K562 (cell line): Measurements from ENCODE around the gene TBX1.

Source experiments
- FOXJ3 ChIP-seq: sonication (generic); formaldehyde crosslinking; IDR thresholded peaks from 2 replicates; pipeline ENCODE4 v1.4.0; 2020; ENCODE audit warnings: mild to moderate bottlenecking, missing genetic modification reagents
- MYC ChIP-seq, 2 experiments: fragments of 250-450 bp in 1 of 2; sonication (Bioruptor Pico) in 1 of 2; IDR thresholded peaks; 2 replicates each; pipeline versions ENCODE4 v1.5.1 to v1.6.1; 2012 to 2021; ENCODE audit warnings: low read depth in 2 of 2, borderline replicate concordance in 1 of 2, improper control_type of control experiment in 1 of 2, low read length in 1 of 2, mild to moderate bottlenecking in 1 of 2, moderate library complexity in 1 of 2
- PKNOX1 ChIP-seq: fragments of 450-650 bp; IDR thresholded peaks from 2 replicates; pipeline ENCODE4 v1.6.1; 2016
- SIN3A ChIP-seq, 2 experiments: fragments of 150-350 bp in 1 of 2; IDR thresholded peaks; 2 replicates each; pipeline ENCODE4 v1.6.1; 2011 to 2016; ENCODE audit warnings: borderline replicate concordance in 2 of 2, low read depth in 2 of 2, low read length in 2 of 2, mild to moderate bottlenecking in 2 of 2, moderate library complexity in 2 of 2; ENCODE audit not compliant: control insufficient read depth in 1 of 2
- SIN3B ChIP-seq: fragments of 450-650 bp; IDR thresholded peaks from 2 replicates; pipeline ENCODE4 v1.6.1; 2017; ENCODE audit warnings: low read depth, mild to moderate bottlenecking, moderate library complexity
- SNRNP70 ChIP-seq: fragments of 200-400 bp; formaldehyde crosslinking; optimal IDR thresholded peaks from 2 replicates; pipeline ENCODE3; 2017; ENCODE audit warnings: low read depth, low read length
- USF1 ChIP-seq: sonication (generic); formaldehyde crosslinking; IDR thresholded peaks from 2 replicates; pipeline ENCODE4 v1.9.0; 2022; ENCODE audit warnings: mild to moderate bottlenecking, missing genetic modification reagents

- TF ChIP-seq FOXJ3 (CRISPR knock-in tag) (no peak), SIN3A (IDR thresholded peaks at IDR 0.05; ENCODE audit: borderline replicate concordance in 2 of 2, control insufficient read depth in 1 of 2, low read depth in 2 of 2, low read length in 2 of 2) (no peak), PKNOX1 (no peak), USF1 (CRISPR knock-in tag) (no peak), SIN3B (no peak), SNRNP70 (no peak), MYC (IDR thresholded peaks at IDR 0.05; ENCODE audit: low read depth, low read length) (no peak), MYC (CRISPR knock-in tag; IDR thresholded peaks at IDR 0.05; ENCODE audit: borderline replicate concordance, low read depth) (no peak)
Observed at GRCh38 chr22:19738664-19739447, 21.7 kb upstream of the TBX1 start.
